Neuron (in vitro differentiated cells): ENCODE results near the gene FJX1.

Experiments used
- H2AFZ ChIP-seq: one replicate; pipeline ENCODE4 v1.6.1; 2013; ENCODE audit warnings: low read depth, mild to moderate bottlenecking, inconsistent platforms, low read length, moderate library complexity
- H3K27me3 ChIP-seq: one replicate; pipeline ENCODE4 v1.6.1; 2013; ENCODE audit warnings: low read length; ENCODE audit not compliant: insufficient read depth
- H3K36me3 ChIP-seq: one replicate; pipeline ENCODE4 v1.6.1; 2013; ENCODE audit warnings: low read length; ENCODE audit not compliant: insufficient read depth
- H3K4me1 ChIP-seq: one replicate; pipeline ENCODE4 v1.6.1; 2013; ENCODE audit warnings: low read length; ENCODE audit not compliant: insufficient read depth
- H3K4me3 ChIP-seq: 2 replicates; pipeline ENCODE4 v1.5.1; 2013; ENCODE audit warnings: mild to moderate bottlenecking, low read length, moderate library complexity
- H3K9me3 ChIP-seq: one replicate; pipeline ENCODE4 v1.6.1; 2013; ENCODE audit warnings: low read length

FJX1 gene

DNA sequence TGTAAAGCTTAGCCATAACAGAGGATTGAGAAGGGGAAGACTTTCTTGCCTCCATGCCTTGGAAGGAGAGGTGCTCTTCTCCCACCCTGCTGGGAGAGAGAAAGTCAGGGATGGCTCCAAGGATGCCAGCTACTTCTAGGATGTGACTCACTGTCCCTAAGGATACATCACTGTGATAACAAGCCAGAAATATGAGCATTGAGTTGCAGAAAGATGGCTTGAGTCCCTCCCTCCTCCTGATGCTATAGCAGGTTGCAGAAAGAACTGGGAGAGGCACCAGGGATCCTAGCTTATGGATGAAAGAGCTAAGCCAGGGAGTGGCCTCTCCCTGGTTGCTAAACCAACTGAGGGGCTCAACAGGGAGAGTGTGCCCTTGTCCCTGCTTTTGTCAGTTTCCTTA lies 27.8 kb upstream of the FJX1 start:
- no peak overlapping the region for H3K4me3 ChIP-seq
- no peaks in the 10 kb centered on the region for H3K9me3 ChIP-seq
- no peaks in the 10 kb centered on the region for H3K36me3 ChIP-seq

DNA sequence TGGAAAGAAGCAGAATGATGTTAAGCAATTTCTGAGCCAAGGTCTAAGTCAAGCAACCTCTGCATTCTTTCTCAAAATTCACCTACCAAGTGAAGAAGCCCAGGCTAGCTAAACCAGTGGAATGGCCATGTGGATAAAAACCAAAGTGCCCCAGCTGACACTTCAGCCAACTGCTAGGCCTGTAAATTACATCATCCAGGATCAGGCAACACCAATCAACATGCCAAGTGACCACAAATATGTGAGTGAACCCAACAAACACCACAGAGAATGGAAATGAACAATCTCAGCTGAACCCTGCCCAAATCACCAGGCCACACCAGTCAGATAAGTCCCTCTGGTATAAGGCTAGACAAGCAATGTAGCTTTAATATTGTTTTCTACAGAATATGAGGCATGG lies 25.1 kb upstream of the FJX1 start:
- Histone ChIP-seq H3K36me3 (no peaks in the 10 kb centered on the region), H3K9me3 (no peaks in the 10 kb centered on the region), H2AFZ (no peak overlapping the region), H3K4me3 (no peak overlapping the region), H3K4me1 (no peaks in the 10 kb centered on the region), H3K27me3 (peaks cover 3% of the 10 kb centered on the region)

More for the DNA sequence above, 27.8 kb upstream of the FJX1 start:
- Histone ChIP-seq H3K4me1 (no peaks in the 10 kb centered on the region), H3K27me3 (peaks cover 3% of the 10 kb centered on the region), H2AFZ (no peak overlapping the region)

DNA sequence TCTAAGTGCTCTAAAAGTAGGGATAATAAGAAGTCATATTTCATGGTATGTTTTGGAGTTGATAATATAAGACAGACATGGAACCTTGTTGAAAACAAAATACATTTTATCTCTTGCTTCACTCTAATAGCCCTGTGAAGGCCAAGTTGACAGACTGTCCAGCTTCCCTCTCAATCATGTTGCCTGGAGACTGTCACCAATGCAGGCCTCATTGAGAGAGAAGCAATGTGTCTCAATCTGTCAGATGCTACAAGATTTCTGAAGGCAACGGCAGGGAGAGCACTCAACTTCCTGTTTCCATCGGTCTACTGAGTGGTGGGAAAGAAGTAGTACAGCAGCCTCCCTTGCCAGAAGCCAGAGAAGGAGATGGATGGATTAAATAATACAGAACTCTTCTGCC lies 23.6 kb upstream of the FJX1 start:
- no peaks in the 10 kb centered on the region for H3K36me3 ChIP-seq
- H2AFZ ChIP-seq: no peak overlapping the region
- no peaks in the 10 kb centered on the region for H3K4me1 ChIP-seq
- H3K27me3 ChIP-seq: peaks cover 2% of the 10 kb centered on the region
- no peaks in the 10 kb centered on the region for H3K9me3 ChIP-seq
- no peak overlapping the region for H3K4me3 ChIP-seq

DNA sequence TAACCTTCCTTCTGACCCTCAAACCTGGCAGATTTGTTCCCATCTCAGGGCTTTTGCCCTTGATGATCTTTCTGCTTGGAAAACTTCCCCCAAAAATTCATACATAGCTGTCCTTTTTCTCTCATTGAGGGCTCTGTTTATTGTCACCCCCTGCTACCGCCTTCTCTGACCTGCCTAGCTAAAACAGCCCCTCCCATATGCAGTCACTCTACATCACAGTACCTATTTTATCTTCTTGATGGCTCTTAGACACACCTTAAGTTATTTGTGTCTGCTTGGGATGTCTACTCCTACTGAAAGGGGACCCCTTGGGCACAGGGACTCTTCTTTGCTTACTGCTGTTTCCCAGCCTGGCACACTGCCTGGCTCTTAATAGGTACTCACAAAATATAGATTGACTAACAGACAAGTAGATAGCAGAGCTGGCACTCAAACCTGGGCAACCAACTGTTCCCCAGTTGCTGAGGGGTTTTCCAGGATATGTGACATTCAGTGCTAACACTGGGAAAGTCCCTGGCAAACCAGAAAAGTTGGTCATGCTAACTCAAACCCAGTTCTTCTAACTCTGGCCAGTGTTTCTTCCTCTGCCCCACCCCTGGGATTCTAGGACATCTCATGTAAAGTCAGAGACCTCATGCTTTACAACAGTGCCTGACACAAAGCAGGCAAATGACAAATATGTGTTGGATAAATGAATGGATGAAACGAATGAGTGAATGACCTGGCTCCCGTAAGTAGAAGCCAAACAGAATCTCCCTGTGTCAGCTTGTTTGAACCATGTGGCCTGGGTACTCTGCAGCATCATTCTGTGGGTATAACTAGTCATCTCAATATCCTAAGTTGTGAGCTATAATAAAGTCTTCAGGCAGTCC lies 19.8 kb upstream of the FJX1 start:
- H3K4me1 ChIP-seq: no peaks in the 10 kb centered on the region
- H2AFZ ChIP-seq: no peak overlapping the region
- H3K4me3 ChIP-seq: no peak overlapping the region
- no peaks in the 10 kb centered on the region for H3K36me3 ChIP-seq
- no peaks in the 10 kb centered on the region for H3K27me3 ChIP-seq
- H3K9me3 ChIP-seq: no peaks in the 10 kb centered on the region

DNA sequence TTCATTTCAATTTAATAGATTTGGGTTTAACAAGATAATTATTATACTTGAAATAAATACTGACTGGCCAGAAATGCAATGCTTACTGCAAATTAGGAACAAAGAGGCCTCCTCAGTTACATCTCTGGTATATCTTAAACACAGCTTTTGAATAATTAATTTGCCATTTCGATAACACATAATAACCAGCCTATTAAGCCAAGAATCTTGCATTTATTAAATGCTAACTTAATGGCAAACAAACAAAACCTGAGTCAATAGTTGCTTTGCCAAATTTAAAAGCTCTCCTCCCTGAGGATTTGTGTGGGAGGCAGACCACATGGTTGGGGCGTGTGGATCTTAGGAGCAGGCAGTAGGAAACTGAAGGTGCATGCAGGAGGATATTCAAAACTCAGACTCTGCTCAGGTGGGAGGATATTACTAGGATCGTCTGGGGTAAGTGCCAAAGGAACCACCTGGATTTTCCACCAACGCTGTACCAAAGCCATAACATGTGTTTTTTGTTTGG lies 17.9 kb upstream of the FJX1 start:
- H3K4me1 ChIP-seq: no peaks in the 10 kb centered on the region
- no peak overlapping the region for H3K4me3 ChIP-seq
- H2AFZ ChIP-seq: no peak overlapping the region
- no peaks in the 10 kb centered on the region for H3K36me3 ChIP-seq
- no peaks in the 10 kb centered on the region for H3K27me3 ChIP-seq
- H3K9me3 ChIP-seq: no peaks in the 10 kb centered on the region

DNA sequence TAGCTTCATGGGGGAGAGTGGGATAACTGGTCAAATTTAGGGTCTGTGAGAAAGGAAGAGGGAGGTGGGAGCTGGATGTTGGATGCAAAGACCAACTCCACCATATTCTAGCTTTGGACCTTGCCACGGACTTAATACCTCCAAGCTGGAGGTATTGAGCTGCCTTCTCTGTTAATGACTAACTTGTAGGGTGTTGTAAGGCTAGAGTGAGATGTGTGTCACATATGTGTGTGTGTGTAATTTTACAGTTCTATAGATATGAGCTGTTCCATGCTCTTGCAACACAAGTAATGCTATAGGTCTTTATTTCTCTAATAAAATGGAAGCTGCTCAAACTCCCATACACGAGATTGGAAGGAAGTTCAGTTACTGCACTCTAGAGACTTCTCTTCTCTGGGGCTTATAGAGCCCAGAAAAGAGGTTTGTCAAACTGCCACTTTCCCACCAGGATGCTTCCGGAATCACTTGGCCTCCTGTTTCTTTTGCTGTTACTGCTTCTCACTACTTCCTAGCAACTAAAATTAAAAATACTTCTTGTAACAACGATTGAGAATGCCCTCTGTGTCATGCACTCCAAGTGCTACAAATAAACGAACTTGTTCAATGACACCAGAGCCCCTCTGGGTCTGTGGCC lies 16.0 kb upstream of the FJX1 start:
- H2AFZ ChIP-seq: no peak overlapping the region
- H3K36me3 ChIP-seq: no peaks in the 10 kb centered on the region
- H3K27me3 ChIP-seq: no peaks in the 10 kb centered on the region
- no peaks in the 10 kb centered on the region for H3K4me1 ChIP-seq
- no peak overlapping the region for H3K4me3 ChIP-seq
- H3K9me3 ChIP-seq: no peaks in the 10 kb centered on the region

DNA sequence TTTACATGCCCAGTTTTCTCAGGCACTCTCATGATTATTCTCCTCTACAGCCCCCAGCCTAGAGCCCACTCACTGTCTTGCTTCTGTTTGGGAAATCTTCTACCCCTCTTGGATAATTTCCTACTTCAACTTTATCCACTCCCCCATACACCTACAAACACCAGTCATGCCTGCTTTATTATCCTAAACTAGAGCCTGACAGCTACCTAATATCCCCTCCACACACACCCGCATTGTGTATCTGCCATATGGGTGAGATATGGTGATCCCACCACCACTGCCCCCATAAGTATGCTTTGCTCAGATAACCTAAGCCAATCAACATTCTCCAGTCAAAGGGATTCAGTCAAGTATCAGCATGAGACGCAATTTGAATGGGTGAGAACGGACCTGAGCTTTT lies 15.3 kb upstream of the FJX1 start:
- no peaks in the 10 kb centered on the region for H3K27me3 ChIP-seq
- H3K36me3 ChIP-seq: no peaks in the 10 kb centered on the region
- no peaks in the 10 kb centered on the region for H3K4me1 ChIP-seq
- no peaks in the 10 kb centered on the region for H3K9me3 ChIP-seq
- no peak overlapping the region for H3K4me3 ChIP-seq
- no peak overlapping the region for H2AFZ ChIP-seq

DNA sequence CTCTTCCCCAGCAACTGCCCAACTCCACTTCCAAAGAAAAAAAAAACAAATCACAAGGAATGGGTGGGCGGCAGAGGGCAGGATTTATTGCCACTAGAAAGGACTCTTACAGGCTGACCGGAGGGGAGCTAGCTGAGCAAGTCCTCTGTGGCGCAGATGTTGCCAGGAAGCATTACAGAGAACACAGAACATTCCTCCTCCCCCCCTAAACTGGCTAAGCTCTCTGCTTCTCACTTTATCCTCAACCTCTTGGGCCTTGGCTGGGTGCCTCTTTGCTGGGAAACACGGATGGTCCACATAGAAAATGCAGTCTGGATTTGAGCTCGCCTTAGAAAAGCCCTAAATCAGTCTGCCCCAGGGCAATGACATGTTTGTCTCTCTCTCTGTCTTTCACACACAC lies 12.6 kb upstream of the FJX1 start:
- no peaks in the 10 kb centered on the region for H3K27me3 ChIP-seq
- no peaks in the 10 kb centered on the region for H3K36me3 ChIP-seq
- H2AFZ ChIP-seq: no peak overlapping the region
- no peaks in the 10 kb centered on the region for H3K9me3 ChIP-seq
- peaks cover 6% of the 10 kb centered on the region for H3K4me1 ChIP-seq
- H3K4me3 ChIP-seq: no peak overlapping the region

DNA sequence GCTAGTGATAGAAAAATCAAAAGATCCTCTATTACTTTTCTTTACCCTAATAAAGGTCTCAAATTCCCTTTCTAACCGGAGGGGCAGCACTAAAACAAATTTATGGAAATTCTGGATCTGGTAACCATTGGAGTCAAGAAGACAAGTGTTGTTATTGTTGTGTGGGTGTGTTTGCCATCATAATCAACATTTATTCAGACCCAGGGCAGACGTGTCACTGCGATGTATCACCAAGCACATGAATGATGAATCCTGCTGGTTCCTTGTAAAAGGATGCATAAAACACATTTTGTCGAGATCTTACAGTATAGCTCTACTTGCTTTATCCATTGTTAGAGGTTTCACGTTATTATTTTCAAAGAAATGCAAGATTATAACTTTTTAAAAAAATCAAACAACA lies 12.1 kb upstream of the FJX1 start:
- Histone ChIP-seq H3K4me3 (no peak overlapping the region), H3K27me3 (peaks cover under 1% of the 10 kb centered on the region), H3K4me1 (peaks cover 6% of the 10 kb centered on the region), H2AFZ (no peak overlapping the region), H3K36me3 (no peaks in the 10 kb centered on the region), H3K9me3 (no peaks in the 10 kb centered on the region)

DNA sequence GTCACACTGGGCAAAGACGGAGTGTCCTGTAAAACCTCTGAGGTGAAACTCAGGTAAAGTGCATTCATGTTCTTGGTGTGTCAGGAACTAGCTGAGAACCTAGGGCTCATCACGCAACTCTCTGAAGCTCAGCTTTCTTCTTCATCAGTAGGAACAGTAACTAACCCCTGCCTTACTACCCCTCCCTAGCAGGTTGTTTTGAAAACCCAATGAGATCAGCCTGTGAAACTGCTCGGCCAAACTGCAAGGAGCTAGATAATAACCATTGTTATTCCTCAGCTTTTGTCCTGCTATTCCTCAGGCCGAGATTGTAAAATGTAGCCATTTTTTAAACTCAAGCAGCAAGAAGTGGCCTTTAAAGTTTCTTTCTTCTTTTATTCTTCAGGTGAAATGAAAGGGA lies 9.8 kb upstream of the FJX1 start:
- H3K9me3 ChIP-seq: no peaks in the 10 kb centered on the region
- H3K36me3 ChIP-seq: no peaks in the 10 kb centered on the region
- no peak overlapping the region for H3K4me3 ChIP-seq
- no peak overlapping the region for H2AFZ ChIP-seq
- peaks cover 6% of the 10 kb centered on the region for H3K4me1 ChIP-seq
- peaks cover 8% of the 10 kb centered on the region for H3K27me3 ChIP-seq

DNA sequence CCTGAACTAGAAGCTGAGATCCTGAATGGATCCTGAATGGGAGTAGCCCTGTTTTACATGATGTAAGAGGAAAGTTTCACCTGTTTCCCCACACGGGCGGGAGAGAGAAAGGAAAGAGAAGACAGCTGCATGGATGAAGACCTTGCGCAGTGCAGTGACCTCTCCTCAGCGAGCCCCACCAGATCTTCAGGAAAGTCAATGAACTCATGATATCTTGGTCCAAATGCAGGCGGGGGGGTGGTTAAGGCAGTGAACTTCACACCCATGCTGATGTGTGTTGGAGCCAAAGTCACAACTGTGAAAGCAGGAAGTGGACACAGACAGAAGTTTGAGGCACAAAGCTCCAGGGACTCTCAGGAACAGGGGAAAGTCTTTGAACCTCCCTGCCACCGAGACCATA lies 8.6 kb upstream of the FJX1 start:
- Histone ChIP-seq H3K4me1 (peaks cover 6% of the 10 kb centered on the region), H3K36me3 (no peaks in the 10 kb centered on the region), H2AFZ (no peak overlapping the region), H3K9me3 (no peaks in the 10 kb centered on the region), H3K4me3 (no peak overlapping the region), H3K27me3 (peaks cover 8% of the 10 kb centered on the region)

DNA sequence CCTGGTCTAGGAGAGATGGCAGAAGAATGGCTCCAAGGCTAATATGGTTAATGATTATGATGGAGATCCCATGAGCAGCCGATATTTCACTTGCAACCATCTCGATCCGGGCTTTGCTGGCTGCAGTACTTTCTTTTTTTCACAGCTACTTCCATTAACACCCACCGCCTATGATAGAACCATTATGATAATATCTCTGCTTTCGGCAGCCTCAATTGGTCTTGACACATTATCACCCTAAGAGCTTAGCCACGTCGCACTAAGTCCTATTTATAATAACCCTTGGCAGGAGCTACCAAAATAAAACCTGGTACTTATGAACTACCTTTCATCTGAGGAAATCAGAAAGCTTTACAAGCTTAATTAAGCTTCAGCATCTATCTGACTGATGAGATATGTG lies 7.6 kb upstream of the FJX1 start:
- no peak overlapping the region for H3K4me3 ChIP-seq
- no peaks in the 10 kb centered on the region for H3K9me3 ChIP-seq
- no peaks in the 10 kb centered on the region for H3K36me3 ChIP-seq
- peaks cover 8% of the 10 kb centered on the region for H3K27me3 ChIP-seq
- peaks cover 6% of the 10 kb centered on the region for H3K4me1 ChIP-seq
- H2AFZ ChIP-seq: no peak overlapping the region

DNA sequence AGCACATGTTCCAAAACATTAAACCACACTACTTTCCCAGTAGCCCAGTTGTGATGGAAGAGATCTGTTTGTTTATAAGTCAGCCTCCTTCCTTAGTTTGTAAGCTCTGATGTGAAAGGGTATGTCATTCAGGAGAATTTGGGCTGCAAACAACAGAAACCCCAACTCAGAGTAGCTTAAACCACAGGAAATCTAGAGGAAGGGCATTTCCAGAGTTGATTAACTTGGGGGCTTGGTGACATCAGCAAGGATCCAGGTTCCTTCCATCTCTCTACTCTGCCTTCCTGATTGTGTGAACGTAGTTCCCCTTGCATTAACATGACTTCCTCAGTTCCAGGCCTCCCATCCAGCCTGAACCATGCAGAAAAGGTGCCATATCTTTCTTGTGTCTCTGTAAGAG lies 6.5 kb upstream of the FJX1 start:
- H3K36me3 ChIP-seq: no peaks in the 10 kb centered on the region
- no peak overlapping the region for H2AFZ ChIP-seq
- H3K9me3 ChIP-seq: no peaks in the 10 kb centered on the region
- H3K27me3 ChIP-seq: peaks cover 8% of the 10 kb centered on the region
- peaks cover 8% of the 10 kb centered on the region for H3K4me1 ChIP-seq
- H3K4me3 ChIP-seq: no peak overlapping the region
